CD8-positive, alpha-beta memory T cell (primary cell): ENCODE measurements around the gene SDC3. TPM values are rescaled to one million over a fixed set of nuclear protein-coding genes. Genes with fewer than 3 reads are reported as not detected.

Experiments used
- CTCF ChIA-PET: fragments of 350-600 bp; sonication (Branson Sonifier 250); formaldehyde crosslinking; loops from one replicate; lab custom pipeline; 2021; ENCODE audit warnings: antibody characterized with exemption; lab: Charles Lee
- POLR2A ChIA-PET: fragments of 350-600 bp; sonication (Branson Sonifier 250); formaldehyde crosslinking; loops from one replicate; lab custom pipeline; 2021; ENCODE audit warnings: antibody characterized with exemption; lab: Charles Lee
- DNase-seq, 5 donors: peaks; one replicate each; pipeline versions ENCODE4 v3.0.0 to v3.0.0-alpha.2; 2020 to 2022; ENCODE audit warnings: mixed read lengths in 1 of 5
- H3K27ac ChIP-seq: one replicate; pipeline ENCODE4 v1.7.0; 2013; ENCODE audit warnings: low read depth, mild to moderate bottlenecking, low read length, moderate library complexity
- H3K27me3 ChIP-seq: 2 replicates; pipeline ENCODE4 v1.7.0; 2013; ENCODE audit warnings: low read length, mild to moderate bottlenecking; ENCODE audit not compliant: insufficient read depth, poor library complexity, severe bottlenecking
- H3K36me3 ChIP-seq: 2 replicates; pipeline ENCODE4 v1.7.0; 2013; ENCODE audit warnings: mild to moderate bottlenecking, low read length, moderate library complexity; ENCODE audit not compliant: insufficient read depth
- H3K4me1 ChIP-seq: 2 replicates; pipeline ENCODE4 v1.7.0; 2013; ENCODE audit warnings: mild to moderate bottlenecking, low read length, moderate library complexity; ENCODE audit not compliant: insufficient read depth
- H3K4me3 ChIP-seq: 2 replicates; pipeline ENCODE4 v1.7.0; 2013; ENCODE audit warnings: mild to moderate bottlenecking, low read length
- H3K9me3 ChIP-seq: 2 replicates; pipeline ENCODE4 v1.7.0; 2013; ENCODE audit warnings: mild to moderate bottlenecking, low read length
- H3K27ac Mint-ChIP-seq, 8 donors: one replicate each; pipeline ENCODE4 v1.8.0; 2020 to 2021; ENCODE audit warnings: mixed read lengths in 8 of 8, mild to moderate bottlenecking in 6 of 8, inconsistent platforms in 3 of 8, moderate library complexity in 3 of 8
- H3K27me3 Mint-ChIP-seq, 2 donors: one replicate each; pipeline ENCODE4 v1.8.0; 2020 to 2021; ENCODE audit warnings: mixed read lengths in 2 of 2, mild to moderate bottlenecking in 1 of 2, moderate library complexity in 1 of 2
- H3K36me3 Mint-ChIP-seq, 3 donors: one replicate each; pipeline ENCODE4 v1.8.0; 2020 to 2021; ENCODE audit warnings: mixed read lengths in 3 of 3, inconsistent platforms in 1 of 3, mild to moderate bottlenecking in 1 of 3
- H3K4me1 Mint-ChIP-seq, 3 donors: one replicate each; pipeline ENCODE4 v1.8.0; 2020 to 2021; ENCODE audit warnings: mixed read lengths in 3 of 3, inconsistent platforms in 1 of 3, mild to moderate bottlenecking in 1 of 3
- H3K4me3 Mint-ChIP-seq, 7 donors: one replicate each; pipeline ENCODE4 v1.8.0; 2020 to 2021; ENCODE audit warnings: mixed read lengths in 7 of 7, mild to moderate bottlenecking in 6 of 7, moderate library complexity in 4 of 7, inconsistent platforms in 2 of 7
- H3K9me3 Mint-ChIP-seq, 5 donors: one replicate each; pipeline ENCODE4 v1.8.0; 2020 to 2022; ENCODE audit warnings: mixed read lengths in 5 of 5, mild to moderate bottlenecking in 3 of 5, moderate library complexity in 2 of 5, inconsistent platforms in 1 of 5
- polyA plus RNA-seq: library from polyadenylated mRNA; unstranded; fragments of 300-500 nt; fragmentation: Illumina TruSeq; gene quantifications from one replicate; pipeline ENCODE4 v1.2.3, GENCODE V29; 2021
- total RNA-seq, 2 experiments: library from RNA; stranded (reverse); gene quantifications; one replicate each; pipeline ENCODE4 v1.2.3, GENCODE V29; 2021

Gene SDC3
- total and polyA plus RNA-seq, 3 experiments from 2014 or later: 0.44 TPM; not detected in 1

DNA sequence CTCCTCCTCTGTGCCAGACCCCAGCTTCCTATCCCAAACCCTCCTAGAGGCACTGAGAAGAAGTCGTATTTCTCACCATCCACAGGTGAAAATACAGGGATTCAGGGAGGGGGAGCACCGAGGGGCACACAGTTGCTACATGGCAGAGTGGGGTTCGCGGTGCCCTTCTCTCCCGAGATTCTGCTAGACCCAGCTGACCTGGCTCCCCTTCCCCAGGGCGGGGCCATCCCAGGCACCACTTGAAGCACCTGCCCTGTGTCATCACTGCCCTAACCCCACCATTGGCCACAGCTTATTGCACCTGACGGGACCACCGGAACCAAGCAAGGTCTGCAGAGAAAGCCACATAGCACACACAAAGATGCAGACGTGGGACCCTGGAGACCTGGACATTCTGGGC lies 30.5 kb downstream of the SDC3 start:
- Mint-ChIP-seq H3K9me3 (no peaks in the 10 kb centered on the region), H3K27ac (no peak overlapping the region), H3K4me3 (no peak overlapping the region), H3K27me3 (peaks cover 20 to 69% of the 10 kb centered on the region in 2 donors), H3K4me1 (peaks cover 0 to 2% (median 0%) of the 10 kb centered on the region in 3 donors), H3K36me3 (no peaks in the 10 kb centered on the region)
- H3K36me3 ChIP-seq: no peaks in the 10 kb centered on the region
- H3K4me1 ChIP-seq: no peaks in the 10 kb centered on the region
- H3K27ac ChIP-seq: no peak overlapping the region
- H3K9me3 ChIP-seq: no peaks in the 10 kb centered on the region
- no peak for DNase-seq
- ChIA-PET POLR2A (no interaction called here), CTCF (no interaction called here)
- no peak overlapping the region for H3K4me3 ChIP-seq
- H3K27me3 ChIP-seq: no peaks in the 10 kb centered on the region

DNA sequence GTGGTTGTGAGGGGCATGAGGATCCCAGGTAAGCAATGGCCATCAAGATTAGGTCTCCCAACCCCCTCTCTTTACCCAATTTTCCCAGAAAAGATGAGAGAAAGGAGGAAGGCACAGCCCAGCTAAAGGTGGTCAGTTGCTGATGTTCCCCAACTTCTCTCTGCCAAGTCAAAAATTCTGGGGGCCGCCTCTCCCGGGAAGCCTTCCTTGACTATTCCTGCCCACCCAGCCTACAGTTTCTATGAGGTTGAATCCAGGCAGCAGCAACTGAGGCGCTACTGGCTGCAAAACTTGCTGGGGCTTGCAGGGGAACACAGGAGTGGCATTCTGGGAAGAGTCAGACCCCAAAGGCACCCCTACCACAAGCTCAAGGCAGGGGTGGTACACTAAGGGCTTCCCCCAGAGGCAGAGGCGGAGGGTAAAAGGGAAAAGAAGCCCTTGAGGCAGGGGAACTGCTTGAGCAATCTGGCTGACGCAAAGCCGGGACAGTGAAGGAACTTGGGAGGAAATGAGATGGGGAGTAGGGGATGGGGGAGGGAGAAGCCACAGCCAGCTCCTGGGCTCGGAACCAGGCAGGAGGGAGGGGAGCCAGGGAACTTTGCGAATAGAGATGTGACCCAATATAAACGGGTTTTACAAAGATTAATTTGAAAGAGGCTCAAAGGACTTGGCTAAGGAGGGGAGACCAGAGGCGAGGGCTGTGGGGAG lies 31.2 kb downstream of the SDC3 start:
- H3K27me3 Mint-ChIP-seq: peaks cover 20 to 62% of the 10 kb centered on the region in 2 donors
- H3K4me3 Mint-ChIP-seq: no peak overlapping the region
- Histone ChIP-seq H3K27me3 (no peaks in the 10 kb centered on the region), H3K27ac (no peak overlapping the region), H3K9me3 (no peaks in the 10 kb centered on the region), H3K4me1 (no peaks in the 10 kb centered on the region), H3K4me3 (no peak overlapping the region), H3K36me3 (no peaks in the 10 kb centered on the region)
- ChIA-PET CTCF (no interaction called here), POLR2A (interaction anchor here (0.5 kb wide), 1 partner anchor 10 kb away, joined by 3 read pairs; no protein-coding TSS in a partner anchor)
- no peaks in the 10 kb centered on the region for H3K36me3 Mint-ChIP-seq
- H3K27ac Mint-ChIP-seq: peak overlapping the region in 1 of 8 donors; percentile 80
- H3K4me1 Mint-ChIP-seq: peaks cover 0 to 2% (median 0%) of the 10 kb centered on the region in 3 donors
- no peak for DNase-seq
- H3K9me3 Mint-ChIP-seq: no peaks in the 10 kb centered on the region

DNA sequence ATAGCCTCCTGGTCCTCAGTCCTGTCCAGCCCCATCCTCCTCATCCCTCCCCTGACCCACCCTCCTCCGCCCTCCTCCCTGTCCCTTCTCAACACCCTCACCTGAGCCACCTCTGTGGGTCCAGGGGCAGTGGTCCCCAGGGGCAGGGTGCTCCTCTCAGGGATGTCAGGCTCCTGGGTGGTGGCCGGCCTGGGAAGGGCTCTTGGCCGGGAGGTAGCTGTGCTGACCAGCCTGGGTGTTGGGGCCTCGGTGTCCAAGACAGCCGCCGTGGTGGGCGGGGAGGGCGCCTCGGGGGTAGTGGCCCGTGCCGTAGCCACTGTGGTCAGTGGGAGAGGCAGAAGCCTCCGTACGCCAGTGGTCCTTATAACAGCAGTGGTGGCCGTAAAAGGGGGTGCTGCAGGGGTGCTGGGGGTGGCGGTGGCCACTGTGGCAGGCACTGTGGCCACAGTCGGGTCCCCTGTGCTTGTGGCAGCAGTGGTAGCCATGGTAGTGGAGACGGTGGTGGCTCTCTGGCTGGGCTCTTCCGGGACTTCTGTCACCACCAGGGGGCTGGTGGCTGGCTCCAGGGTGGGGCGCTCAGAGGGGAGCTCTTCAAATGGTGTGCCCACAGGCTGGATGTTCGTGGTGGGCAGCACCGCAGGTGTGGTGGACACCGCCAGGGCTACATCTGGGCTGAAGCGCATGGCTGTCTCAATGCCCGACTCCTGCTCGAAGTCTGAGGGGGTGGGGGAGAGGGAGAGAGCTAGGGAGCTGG lies 31.9 kb downstream of the SDC3 start:
- ChIA-PET CTCF (no interaction called here), POLR2A (no interaction called here)
- H3K27ac Mint-ChIP-seq: no peak overlapping the region
- Histone ChIP-seq H3K36me3 (no peaks in the 10 kb centered on the region), H3K27ac (no peak overlapping the region), H3K9me3 (no peaks in the 10 kb centered on the region), H3K4me3 (no peak overlapping the region), H3K27me3 (no peaks in the 10 kb centered on the region), H3K4me1 (no peaks in the 10 kb centered on the region)
- H3K36me3 Mint-ChIP-seq: no peaks in the 10 kb centered on the region
- peaks cover 18 to 56% of the 10 kb centered on the region in 2 donors for H3K27me3 Mint-ChIP-seq
- no peak overlapping the region for H3K4me3 Mint-ChIP-seq
- DNase-seq: no peak
- H3K9me3 Mint-ChIP-seq: no peaks in the 10 kb centered on the region
- peaks cover 0 to 2% (median 0%) of the 10 kb centered on the region in 3 donors for H3K4me1 Mint-ChIP-seq

DNA sequence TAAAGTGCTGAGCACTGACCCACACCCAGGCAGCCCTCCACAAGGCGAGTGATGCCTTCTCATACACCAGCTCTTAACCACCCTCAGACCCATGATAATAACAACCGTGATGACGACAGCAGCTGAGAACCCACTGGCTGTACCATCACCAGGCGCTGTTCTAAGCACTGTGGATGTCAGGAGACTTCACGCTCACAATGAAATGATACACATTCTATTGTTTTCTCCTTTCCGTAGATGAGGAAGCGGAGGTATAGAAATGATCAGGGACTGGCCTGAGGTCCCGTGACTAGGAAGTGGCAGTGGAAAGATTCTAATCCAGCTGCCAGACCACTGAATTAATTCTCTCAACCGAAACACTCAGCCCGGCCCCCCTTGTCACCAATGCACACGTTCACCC lies 32.6 kb downstream of the SDC3 start:
- Histone ChIP-seq H3K9me3 (no peaks in the 10 kb centered on the region), H3K27ac (no peak overlapping the region), H3K36me3 (no peaks in the 10 kb centered on the region), H3K4me3 (no peak overlapping the region), H3K4me1 (no peaks in the 10 kb centered on the region), H3K27me3 (no peaks in the 10 kb centered on the region)
- Mint-ChIP-seq H3K4me3 (no peak overlapping the region), H3K27ac (no peak overlapping the region), H3K4me1 (peaks cover 0 to under 1% (median 0%) of the 10 kb centered on the region in 3 donors), H3K36me3 (no peaks in the 10 kb centered on the region), H3K27me3 (peaks cover 17 to 51% of the 10 kb centered on the region in 2 donors), H3K9me3 (no peaks in the 10 kb centered on the region)
- CTCF ChIA-PET: no interaction called here
- DNase-seq: no peak
- POLR2A ChIA-PET: no interaction called here

DNA sequence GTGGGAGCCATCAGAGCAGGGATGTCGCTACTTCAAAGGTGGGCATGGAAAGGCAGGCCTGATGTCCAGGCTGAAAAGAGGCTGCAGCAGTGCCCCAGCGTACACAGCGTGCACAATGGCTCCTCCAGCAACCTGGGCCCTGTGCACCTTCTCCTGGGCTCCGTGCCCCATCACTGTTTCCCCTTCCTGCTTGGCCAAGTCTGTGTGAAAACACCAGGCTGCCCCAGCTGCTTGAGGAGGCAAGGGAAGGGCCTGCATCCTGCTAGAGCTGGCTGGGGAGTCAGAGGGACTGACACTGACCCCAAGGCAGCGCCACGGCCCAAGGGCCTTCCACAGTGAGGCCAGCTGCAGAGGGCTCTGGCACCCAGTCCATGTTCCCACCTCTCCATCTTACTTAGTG lies 33.4 kb downstream of the SDC3 start:
- no peak overlapping the region for H3K4me3 Mint-ChIP-seq
- Histone ChIP-seq H3K36me3 (no peaks in the 10 kb centered on the region), H3K9me3 (no peaks in the 10 kb centered on the region), H3K4me3 (no peak overlapping the region), H3K27ac (no peak overlapping the region), H3K27me3 (no peaks in the 10 kb centered on the region), H3K4me1 (no peaks in the 10 kb centered on the region)
- H3K9me3 Mint-ChIP-seq: no peaks in the 10 kb centered on the region
- H3K27ac Mint-ChIP-seq: no peak overlapping the region
- H3K36me3 Mint-ChIP-seq: no peaks in the 10 kb centered on the region
- DNase-seq: no peak
- peaks cover 18 to 45% of the 10 kb centered on the region in 2 donors for H3K27me3 Mint-ChIP-seq
- no peaks in the 10 kb centered on the region for H3K4me1 Mint-ChIP-seq
- ChIA-PET POLR2A (no interaction called here), CTCF (interaction anchor here (0.9 kb wide), 1 partner anchor 10 kb away, joined by 3 read pairs; no protein-coding TSS in a partner anchor)

DNA sequence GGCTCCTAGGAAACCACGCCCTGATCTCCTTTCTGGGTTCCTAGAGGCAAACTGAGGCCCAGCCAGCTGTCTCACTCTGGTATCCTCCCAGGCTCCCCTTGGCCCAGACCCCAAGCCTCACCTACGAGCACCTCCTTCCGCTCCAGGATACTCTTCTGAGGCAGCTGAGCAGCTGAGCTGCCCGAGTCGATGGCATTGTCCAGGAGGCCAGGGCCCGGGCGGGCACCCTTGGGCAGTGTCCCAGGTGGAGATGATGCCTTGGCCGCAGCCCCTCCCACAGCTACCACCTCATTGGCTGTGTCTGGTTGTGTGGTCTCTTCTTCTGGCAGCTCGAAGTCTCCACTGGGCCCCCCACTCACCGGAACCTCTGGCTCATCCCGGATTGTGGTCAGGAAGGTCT lies 34.4 kb downstream of the SDC3 start:
- peaks cover 3 to 5% (median 4%) of the 10 kb centered on the region in 3 donors for H3K4me1 Mint-ChIP-seq
- H3K9me3 ChIP-seq: no peaks in the 10 kb centered on the region
- CTCF ChIA-PET: interaction anchor here (0.9 kb wide), 1 partner anchor 11 kb away, joined by 3 read pairs; no protein-coding TSS in a partner anchor
- no peak overlapping the region for H3K27ac ChIP-seq
- no peak overlapping the region for H3K4me3 ChIP-seq
- H3K36me3 Mint-ChIP-seq: no peaks in the 10 kb centered on the region
- H3K4me3 Mint-ChIP-seq: no peak overlapping the region
- H3K4me1 ChIP-seq: peaks cover under 1% of the 10 kb centered on the region
- no peaks in the 10 kb centered on the region for H3K36me3 ChIP-seq
- no peak for DNase-seq
- POLR2A ChIA-PET: no interaction called here
- no peaks in the 10 kb centered on the region for H3K9me3 Mint-ChIP-seq
- H3K27me3 Mint-ChIP-seq: peaks cover 16 to 37% of the 10 kb centered on the region in 2 donors
- no peak overlapping the region for H3K27ac Mint-ChIP-seq
- no peaks in the 10 kb centered on the region for H3K27me3 ChIP-seq

DNA sequence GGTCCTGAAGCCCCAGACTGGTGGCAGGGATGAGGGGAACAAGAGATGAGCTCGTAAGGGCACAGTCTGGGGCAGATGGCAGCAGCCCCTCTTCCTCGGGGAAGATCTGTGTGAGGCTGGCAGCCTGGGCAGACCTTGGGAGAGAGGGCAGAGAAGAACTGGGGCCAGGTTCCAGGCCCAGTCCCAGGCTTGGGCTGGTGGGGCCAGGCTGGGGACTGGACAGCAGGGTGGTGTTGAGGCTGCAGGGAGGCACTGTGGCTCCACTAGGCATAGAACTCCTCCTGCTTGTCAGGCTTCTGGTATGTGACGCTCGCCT lies 35.7 kb downstream of the SDC3 start:
- CTCF ChIA-PET: no interaction called here
- peaks cover 6 to 10% (median 7%) of the 10 kb centered on the region in 3 donors for H3K4me1 Mint-ChIP-seq
- POLR2A ChIA-PET: no interaction called here
- Histone ChIP-seq H3K4me3 (no peak overlapping the region), H3K27ac (peak overlapping the region; percentile 57), H3K9me3 (no peaks in the 10 kb centered on the region), H3K4me1 (peaks cover 5% of the 10 kb centered on the region), H3K27me3 (no peaks in the 10 kb centered on the region), H3K36me3 (no peaks in the 10 kb centered on the region)
- H3K36me3 Mint-ChIP-seq: no peaks in the 10 kb centered on the region
- no peak overlapping the region for H3K4me3 Mint-ChIP-seq
- no peaks in the 10 kb centered on the region for H3K9me3 Mint-ChIP-seq
- no peak for DNase-seq
- peaks cover 10 to 29% of the 10 kb centered on the region in 2 donors for H3K27me3 Mint-ChIP-seq
- H3K27ac Mint-ChIP-seq: peak overlapping the region in 1 of 8 donors; percentile 27
